ENCODE results near the gene RFXAP.

Gene RFXAP

DNA sequence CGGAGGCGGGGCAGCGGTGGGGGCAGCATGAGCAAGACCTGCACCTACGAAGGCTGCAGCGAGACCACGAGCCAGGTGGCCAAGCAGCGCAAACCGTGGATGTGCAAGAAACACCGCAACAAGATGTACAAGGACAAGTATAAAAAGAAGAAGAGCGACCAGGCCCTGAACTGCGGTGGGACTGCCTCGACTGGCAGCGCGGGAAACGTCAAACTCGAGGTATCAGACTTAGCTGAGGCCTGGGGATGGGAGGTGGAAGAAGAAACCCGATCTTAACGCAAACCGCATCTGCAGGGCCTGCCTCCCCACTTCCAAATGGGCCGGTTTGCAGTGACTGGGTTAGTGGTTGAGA, 693 bp downstream of the RFXAP start:
- DNase-seq: peak; percentile 72

DNA sequence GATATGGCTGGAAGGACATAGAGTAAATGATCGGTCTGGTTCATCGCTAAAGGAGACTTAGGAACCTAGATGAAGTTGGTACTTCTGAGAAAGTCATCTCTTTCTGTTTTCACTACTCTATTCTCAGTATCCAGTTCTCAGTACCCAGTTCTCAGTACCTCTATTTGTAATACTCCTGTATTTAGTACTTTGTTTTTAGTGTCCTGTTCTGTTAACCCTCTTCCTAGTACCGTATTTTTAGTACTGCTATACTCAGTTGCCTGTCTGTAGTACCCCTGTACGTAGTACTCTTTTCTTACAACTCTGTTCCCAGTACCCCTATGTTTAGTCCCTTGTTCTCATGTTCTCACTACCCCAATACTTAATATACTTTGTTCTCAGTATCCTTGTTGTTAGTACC, 1.2 kb downstream of the RFXAP start:
- no peak for DNase-seq

GRCh38 chr13:36822785-36823184, 3.8 kb downstream of the RFXAP start:
- no peak for DNase-seq

- no peak for DNase-seq
Measured at GRCh38 chr13:36829753-36830152, 10.7 kb downstream of the RFXAP start.

DNA sequence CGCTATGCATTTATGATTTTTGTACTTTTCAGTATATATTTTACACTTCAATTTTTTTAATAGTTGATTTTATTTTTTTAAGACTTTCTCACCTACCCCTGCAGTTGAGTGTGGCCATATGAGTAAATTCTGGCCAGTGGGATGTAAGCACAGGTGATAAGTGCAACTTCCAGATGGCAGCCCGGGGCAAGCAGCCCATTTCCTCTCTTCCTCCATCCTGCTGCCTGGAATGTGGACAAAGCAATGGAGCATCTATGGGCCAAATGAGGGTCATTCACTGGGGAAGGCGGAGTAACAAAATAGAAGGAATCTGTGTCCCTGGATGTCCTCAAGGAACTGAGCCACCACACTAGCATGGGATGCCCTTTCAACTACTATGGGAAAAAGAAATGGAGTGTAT, 12.3 kb downstream of the RFXAP start:
- DNase-seq: no peak

DNA sequence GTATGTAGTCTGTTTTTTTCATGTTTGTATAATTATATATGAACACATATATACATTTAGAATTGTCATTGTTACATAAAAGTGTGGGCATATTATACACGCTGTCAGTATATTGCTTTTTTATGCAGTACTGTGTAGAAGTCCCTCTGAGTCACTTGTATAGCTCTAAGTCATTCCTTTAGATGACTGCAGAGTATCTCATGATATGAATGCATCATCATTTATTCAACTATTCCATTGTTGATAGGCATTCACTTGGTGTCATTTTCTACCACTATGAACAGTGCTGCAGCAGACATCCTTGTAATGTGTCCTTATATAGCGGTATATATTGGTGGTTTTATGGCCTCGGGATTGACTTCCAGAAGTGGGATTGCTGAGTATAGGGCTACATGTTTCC, 15.3 kb downstream of the RFXAP start:
- no peak for DNase-seq

DNA sequence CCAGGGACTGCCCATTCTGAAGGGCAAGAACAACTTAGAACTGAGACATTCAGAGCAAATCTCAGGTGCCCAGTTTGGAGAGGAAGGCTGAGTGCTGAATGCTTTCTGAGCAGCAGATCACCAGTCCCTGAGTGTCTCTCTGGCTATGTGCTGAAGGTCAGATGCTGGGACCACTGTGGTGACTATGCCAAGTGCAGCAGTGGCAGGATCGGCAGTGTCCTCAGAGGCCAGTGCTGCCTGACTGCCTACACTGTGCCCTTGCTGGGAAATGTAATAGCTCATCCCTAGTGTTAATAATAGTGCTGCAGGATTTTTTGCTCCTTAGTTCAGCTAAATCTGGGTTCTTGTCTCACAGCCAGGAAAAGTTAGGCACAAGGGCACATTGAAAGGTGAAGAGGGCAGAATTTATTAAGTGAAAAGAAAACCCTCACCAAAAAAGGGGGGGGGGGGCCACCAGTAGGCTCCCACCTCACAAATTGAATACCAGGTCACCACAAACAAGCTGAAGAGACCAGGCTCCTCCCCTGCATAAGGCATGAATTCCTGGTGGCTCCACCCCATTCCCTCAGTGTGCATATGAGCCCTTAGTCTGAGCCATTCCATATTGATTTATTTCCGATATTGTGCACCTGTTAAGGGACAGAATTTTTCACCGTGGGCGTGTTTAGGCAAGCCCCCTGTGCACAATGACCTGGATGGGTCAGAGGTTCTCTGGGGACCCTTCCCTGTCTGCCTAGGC, 18.5 kb downstream of the RFXAP start:
- DNase-seq: no peak

DNA sequence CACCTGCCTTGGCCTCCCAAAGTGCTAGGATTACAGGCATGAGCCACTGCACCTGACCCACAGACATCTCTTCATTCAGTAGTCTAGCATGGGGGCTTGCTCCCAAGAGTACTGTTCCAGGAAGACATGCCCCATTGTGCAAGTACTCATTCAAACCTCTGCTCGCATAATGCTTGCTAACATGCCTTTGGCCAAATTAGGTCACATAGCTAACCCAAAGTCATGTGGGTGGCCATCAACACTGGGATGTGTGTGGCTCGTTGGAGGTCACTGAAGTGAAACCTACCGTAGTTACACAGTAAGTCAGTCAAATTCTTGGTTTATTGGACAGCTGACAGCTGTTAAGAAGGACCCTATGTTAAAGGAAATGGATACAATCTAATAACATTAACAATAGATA, 20.3 kb downstream of the RFXAP start:
- no peak for DNase-seq

DNA sequence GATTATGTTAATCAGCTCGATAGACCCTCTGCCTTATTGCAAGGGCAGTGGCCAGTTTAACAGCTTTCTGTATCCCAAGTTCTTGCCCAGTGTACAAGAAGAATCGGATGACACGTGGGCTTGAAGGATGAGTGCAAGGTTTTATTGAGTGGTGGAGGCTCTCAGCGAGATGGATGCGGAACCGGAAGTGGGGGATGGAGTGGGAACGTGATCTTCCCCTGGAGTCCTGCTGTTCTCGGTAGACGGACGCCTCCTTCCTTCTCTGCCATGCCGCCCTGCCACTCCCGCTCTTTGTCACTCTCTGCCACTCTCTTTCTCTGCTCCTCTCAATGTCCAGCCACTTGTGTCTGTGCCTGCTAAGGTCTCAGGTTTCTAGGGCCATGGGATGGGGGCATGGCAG, 21.0 kb downstream of the RFXAP start:
- DNase-seq: no peak

GRCh38 chr13:36840718-36841250, 21.8 kb downstream of the RFXAP start:
- no peak for DNase-seq

DNA sequence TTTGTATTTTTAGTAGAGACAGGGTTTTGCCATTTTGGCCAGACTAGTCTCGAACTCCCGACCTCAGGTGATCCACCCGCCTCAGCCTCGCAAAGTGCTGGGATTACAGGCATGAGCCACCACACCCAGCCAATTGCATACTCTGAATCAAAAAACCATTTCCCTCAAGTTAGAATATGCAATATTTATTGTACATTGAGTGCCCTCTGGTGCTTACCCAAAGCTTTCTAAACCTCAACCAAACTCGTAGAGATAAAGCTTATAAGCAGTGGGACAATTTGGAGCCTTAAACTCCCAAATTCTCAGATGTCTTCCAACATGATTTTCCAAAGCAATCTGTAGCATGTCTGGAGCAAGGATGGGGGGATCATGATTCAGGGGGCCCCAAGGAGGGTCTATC, 22.4 kb downstream of the RFXAP start:
- no peak for DNase-seq

DNA sequence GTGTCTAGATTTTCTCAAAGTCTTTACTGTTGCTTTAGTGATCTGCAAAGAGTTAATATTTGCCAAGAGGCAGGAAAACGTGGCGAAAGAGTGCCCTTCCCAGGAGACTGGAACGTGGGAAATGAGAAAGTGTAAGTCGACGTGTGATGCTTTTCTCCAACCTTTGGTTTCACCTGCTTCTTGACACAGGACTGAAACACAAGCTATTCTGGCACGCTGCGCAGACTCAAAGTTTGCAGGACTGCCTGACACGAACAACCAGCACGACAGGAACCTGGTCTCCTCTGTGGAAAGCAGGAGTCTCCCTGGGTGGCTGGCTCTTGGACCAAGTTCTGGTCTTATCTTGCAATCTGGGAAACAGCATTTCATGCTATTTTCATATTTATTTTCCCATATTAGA, 28.6 kb downstream of the RFXAP start:
- DNase-seq: no peak

DNA sequence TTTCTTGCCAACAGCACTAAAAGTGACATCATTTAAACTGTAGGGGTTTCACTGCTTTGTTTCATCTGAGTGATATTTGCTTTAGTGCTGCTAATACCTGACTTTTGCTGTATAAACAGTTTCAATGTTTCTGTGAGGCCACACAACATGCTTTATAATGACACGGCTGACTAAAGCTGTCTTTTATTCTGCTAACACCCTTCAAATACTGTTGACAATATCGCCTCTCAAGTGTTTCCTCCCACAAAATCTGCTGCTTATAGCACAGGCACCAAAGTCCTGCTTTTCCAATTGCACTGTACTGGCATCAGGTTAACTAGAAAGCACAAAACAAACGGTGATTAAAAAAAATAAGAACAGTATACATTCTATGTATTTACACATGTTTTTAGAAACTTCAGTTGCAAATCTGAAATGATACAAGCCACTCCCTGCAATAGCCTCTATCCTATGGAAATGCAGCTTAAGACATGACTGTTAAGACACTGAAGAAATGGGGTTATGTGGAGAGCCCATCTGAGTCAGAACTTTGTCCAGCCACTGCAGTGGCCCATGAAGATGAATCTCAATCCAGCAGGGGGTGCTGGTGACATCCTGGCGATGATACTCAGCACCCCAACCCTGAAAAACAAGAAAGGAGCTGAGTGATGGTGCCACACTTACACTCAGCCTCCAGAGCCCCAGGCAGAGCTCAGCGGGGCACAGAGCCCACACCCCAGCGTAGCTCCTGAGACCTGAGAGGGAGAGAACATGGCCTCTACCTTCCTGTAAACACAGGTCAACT, 29.4 kb downstream of the RFXAP start:
- no peak for DNase-seq

GRCh38 chr13:36850790-36851438, 31.9 kb downstream of the RFXAP start:
- DNase-seq: peak; percentile 24

- DNase-seq: no peak
Measured at GRCh38 chr13:36857253-36857652, 38.2 kb downstream of the RFXAP start.

DNA sequence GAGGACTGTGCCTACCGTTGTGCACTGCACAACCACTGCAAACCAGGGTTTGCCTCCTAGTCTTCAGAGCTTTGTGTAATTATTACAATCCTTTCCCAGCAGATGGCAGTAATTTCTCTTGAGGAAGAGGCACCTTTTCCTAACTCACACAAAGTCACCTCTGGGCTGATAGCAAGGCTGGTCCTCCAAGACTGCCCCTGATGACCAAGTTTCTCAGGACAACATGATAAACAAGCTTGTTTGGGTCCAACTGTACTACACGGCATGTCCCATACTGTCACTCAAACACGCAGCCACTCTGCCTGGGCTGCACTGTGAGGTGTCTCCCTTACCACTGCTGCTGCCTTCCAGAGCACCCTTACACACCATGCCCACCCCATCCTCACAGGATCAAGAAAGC, 39.3 kb downstream of the RFXAP start:
- DNase-seq: peak; percentile 80

GRCh38 chr13:36859259-36859658, 40.2 kb downstream of the RFXAP start:
- DNase-seq: no peak

DNA sequence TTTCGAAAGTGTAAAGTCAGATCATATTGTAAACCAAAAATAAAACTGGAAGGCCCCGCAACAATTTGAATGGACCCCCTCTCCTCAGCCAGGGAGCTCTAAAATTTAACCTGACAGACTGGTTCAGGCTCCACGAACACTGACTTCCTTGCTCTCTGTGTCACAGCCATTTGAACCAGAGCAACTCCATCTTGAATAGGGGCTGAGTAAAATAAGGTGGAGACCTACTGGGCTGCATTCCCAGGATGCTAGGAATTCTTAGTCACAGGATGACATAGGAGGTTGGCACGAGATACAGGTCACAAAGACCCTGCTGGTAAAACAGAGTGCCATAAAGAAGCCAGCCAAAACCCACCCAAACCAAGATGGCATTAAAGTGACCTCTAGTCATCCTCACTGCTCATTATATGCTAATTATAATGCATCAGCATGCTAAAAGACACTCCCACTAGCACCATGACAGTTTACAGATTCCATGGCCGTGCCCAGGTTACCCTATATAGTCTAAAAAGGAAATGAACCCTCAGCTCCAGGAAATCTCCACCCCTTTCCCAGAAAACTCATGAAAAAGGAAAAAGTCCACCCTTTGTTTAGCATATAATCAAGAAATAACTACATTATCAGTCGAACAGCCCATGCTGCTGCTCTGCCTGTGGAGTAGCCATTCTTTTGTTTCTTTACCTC, 43.1 kb downstream of the RFXAP start:
- no peak for DNase-seq

- DNase-seq: no peak
Measured at GRCh38 chr13:36862722-36863121, 43.7 kb downstream of the RFXAP start.

DNA sequence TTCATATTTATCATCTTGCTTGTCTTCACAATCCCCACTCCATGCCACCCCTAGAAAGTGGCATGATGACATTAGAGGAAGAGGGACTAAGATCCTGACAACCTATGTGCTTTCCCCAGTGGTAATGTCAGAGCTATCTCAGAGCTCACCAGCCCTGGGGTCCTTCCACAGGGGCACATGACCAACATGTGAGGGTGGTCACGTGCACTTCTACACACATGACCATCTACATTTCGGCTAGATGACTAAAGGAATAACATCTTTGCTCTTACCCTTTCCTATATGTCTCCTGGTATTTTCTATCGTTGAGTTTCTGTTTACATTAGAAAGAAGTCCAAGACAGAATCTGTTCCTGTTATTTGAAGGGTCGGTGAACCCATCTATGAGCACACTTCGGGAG, 46.2 kb downstream of the RFXAP start:
- DNase-seq: no peak

GRCh38 chr13:36866232-36866631, 47.2 kb downstream of the RFXAP start:
- DNase-seq: no peak

DNA sequence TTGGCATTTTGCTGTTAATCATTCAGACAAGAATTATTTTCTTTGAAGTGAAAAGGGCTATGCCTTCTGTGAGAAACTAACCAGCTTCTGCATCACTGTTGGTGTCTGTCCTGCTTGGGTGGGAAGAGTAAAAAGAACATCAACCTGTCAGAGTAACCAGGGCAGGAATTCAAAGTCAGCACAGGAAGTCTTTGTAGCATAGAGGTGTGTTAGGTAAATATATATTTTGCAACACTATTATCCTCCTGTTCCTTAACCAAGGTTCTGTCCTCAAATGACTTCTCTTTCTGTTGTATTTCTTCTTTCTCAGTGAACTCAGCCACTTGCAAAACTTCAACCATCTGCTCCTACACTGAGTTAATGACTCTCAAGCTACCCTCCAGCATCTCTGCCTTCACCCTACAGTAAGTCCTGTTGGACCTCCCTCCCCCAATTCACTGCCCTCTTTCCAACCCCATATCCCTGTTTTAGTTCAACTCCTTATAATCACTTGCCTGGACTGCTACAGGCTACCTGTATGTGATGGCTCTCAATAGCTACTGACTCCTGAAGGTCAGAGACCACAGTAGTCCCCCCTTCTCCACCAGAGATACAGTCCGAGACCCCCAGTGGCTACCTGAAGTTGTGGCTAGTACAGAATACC, 51.1 kb downstream of the RFXAP start:
- DNase-seq: no peak

DNA sequence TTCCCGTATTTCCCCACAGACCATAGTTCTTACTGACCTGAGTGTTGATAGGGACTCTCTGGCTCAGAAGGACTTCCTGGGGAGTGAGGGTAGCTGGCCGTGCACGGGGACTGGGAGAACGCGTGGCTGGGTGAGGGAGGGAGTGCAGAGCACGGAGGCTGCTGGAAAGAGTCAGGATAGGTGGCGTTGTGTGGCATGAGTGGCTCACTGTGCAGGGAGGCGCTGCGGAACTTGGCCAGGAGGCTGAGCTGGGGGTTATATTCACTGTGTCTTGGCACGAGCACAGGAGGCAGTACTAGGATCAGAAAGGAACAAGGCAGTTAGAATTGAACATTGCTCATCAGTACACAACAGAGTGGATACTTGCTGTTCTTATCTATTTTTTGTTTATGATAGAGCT, 53.6 kb downstream of the RFXAP start:
- DNase-seq: peak; percentile 18
